K562 treated with DMSO at 1 percent for 24 hours (cell line): ENCODE results near the gene OLFM3. TPM values are rescaled to one million over a fixed set of nuclear protein-coding genes. Genes with fewer than 3 reads are reported as not detected.

Experiments used
- total RNA-seq: library from RNA; unstranded; fragments of 300-600 nt; gene quantifications from 2 replicates; pipeline ENCODE4 v1.2.3, GENCODE V29; 2022; ENCODE audit warnings: low read depth; ENCODE audit not compliant: insufficient read depth

OLFM3 gene
- total RNA-seq = not detected in 2 replicates

DNA sequence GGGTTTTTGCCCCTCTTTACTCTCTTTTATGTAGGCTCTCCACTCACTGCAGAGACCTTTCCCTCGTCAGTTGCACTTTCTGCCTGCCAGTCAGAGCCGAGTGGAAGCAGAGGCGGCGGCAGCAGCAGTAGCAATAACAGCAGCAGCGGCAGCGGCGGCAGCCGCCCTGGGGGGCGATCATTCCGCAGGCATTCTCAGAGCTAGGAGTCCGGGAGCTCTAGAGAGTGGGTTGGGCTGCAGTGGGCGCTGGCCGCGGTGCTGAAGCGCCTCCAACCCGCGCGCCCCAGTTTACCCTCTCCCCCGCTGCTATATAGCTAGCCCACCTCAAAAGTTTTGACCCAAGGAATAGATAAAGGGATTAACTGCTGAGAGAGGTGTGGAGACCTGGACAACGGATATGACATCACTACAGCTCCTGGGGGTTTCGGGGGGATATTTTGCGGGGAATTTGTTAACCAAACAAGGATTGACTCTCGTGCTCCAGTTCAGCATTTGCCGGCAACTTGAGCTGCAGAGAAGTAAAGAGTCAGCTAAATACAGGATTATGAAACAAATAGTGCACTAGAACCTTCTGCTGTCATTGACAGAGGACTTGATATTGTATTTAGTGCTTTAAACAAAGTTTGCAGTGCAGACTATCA lies at the start of gene OLFM3:
Gene OLFM3, minus strand, starts transcription at position 102 of the 641 bp plus-strand sequence.

